ENCODE results near the gene PPFIA1.

- TF ChIP-seq CTCF (IDR thresholded peaks at IDR 0.05) (no peak), POLR2AphosphoS5 (IDR thresholded peaks at IDR 0.05) (no peak), POLR2A (IDR thresholded peaks at IDR 0.05) (no peak)
Measured at GRCh38 chr11:70289582-70289981, 19.1 kb downstream of the PPFIA1 start.

Measured in sigmoid colon (tissue), 4 donors.